Prostate gland (tissue), 2 donors: ENCODE results near the gene TPPP2. TPM values are rescaled to one million over a fixed set of nuclear protein-coding genes. Genes with fewer than 3 reads are reported as not detected.
A peak's percentile ranks its signal among the peaks of the same experiment; 100 is the strongest.

ENCODE experiments used
- DNase-seq: peaks from one replicate; pipeline ENCODE4 v3.0.0-alpha.2; 2019; ENCODE audit warnings: low spot score
- H3K27ac ChIP-seq, 2 donors: fragments of 200-600 bp; sonication (generic); 2 replicates each; pipeline ENCODE4 v1.5.1; 2017 to 2019
- H3K27me3 ChIP-seq: fragments of 200-600 bp; sonication (generic); replicated peaks from 2 replicates; pipeline ENCODE4 v1.5.1; 2019; ENCODE audit not compliant: insufficient read depth
- H3K36me3 ChIP-seq, 2 donors: fragments of 200-600 bp; sonication (generic); 1 replicate in 1 of 2; 2 replicates in 1 of 2; pipeline versions ENCODE4 v1.5.1 to v1.8.1; 2017 to 2019
- H3K4me1 ChIP-seq: fragments of 200-600 bp; sonication (generic); replicated peaks from 2 replicates; pipeline ENCODE4 v1.5.1; 2019
- H3K4me3 ChIP-seq, 2 donors: fragments of 200-600 bp; sonication (generic); 2 replicates each; pipeline ENCODE4 v1.5.1; 2017 to 2019
- H3K9me3 ChIP-seq: fragments of 200-600 bp; sonication (generic); 2 replicates; pipeline ENCODE4 v1.5.1; 2017
- POLR2A ChIP-seq: fragments of 450-650 bp; IDR thresholded peaks from one replicate; pipeline ENCODE4 v1.6.1; 2016; ENCODE audit warnings: antibody characterized with exemption, mild to moderate bottlenecking
- POLR2AphosphoS5 ChIP-seq: sonication (generic); formaldehyde crosslinking; IDR thresholded peaks from one replicate; pipeline ENCODE4 v1.6.1; 2017; ENCODE audit warnings: antibody characterized with exemption
- WGBS: methylation state at CpG from one replicate; pipeline ENCODE4 v1.1.5; 2018; 5-methylcytosine and 5-hydroxymethylcytosine counted together
- intact Hi-C: fragments of 100-400 bp; cut with DNase I; formaldehyde crosslinking; loops from one replicate; pipeline ENCODE4 v1.14.2; 2022
- total RNA-seq, 2 donors: library from RNA; depleted of rRNA; stranded (reverse); fragments of >200 nt; gene quantifications; one replicate each; pipeline ENCODE4 v1.1.0, GENCODE V29; 2016
- TF ChIP-seq, protein P1 (sequence below), 4 experiments: fragments of 200-600 bp in 2 of 4; fragments of 450-650 bp in 2 of 4; sonication (generic) in 2 of 4; IDR thresholded peaks; 1 replicate in 3 of 4; 2 replicates in 1 of 4; pipeline ENCODE4 v1.5.1; 2016 to 2019; ENCODE audit warnings: antibody characterized with exemption in 4 of 4, mild to moderate bottlenecking in 2 of 4, moderate library complexity in 2 of 4

Gene TPPP2
- total RNA-seq, 2 donors from 2014 or later = 9.4 TPM; not detected in 1

DNA sequence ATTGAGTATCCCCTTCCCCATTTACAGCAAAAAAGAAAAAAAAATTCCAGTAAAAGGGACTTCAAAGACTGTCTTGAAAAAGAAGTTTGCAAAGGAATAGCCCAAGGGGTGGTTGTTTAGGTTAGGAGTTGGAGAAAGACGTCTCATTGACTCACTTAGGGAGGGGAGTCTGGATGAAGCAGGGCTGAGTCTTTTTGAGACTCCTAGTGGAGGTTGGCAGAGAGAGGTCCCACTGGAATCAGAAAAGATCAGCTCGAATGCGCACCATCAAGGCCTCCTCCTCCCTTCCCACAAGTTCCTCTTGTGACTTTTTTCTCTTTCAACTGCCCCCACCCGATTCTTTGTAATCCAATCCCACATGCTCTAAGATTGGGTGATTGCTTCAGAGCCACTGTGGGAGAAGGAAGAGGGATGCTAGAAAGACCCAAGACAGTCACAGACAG, 42.0 kb downstream of the TPPP2 start:
- 23% methylated on average over 4 of the region's 4 CpGs for WGBS
- H3K9me3 ChIP-seq = no peaks in the 10 kb centered on the region
- H3K27me3 ChIP-seq = no peaks in the 10 kb centered on the region
- H3K4me1 ChIP-seq = peaks cover 15% of the 10 kb centered on the region
- peak overlapping the region in 1 of 2 donors; percentile 51 for H3K4me3 ChIP-seq
- no peaks in the 10 kb centered on the region for H3K36me3 ChIP-seq
- peak overlapping the region; percentile 77 to 79 for H3K27ac ChIP-seq
- intact Hi-C loops = no loop called here
- TF ChIP-seq, protein P1, sequence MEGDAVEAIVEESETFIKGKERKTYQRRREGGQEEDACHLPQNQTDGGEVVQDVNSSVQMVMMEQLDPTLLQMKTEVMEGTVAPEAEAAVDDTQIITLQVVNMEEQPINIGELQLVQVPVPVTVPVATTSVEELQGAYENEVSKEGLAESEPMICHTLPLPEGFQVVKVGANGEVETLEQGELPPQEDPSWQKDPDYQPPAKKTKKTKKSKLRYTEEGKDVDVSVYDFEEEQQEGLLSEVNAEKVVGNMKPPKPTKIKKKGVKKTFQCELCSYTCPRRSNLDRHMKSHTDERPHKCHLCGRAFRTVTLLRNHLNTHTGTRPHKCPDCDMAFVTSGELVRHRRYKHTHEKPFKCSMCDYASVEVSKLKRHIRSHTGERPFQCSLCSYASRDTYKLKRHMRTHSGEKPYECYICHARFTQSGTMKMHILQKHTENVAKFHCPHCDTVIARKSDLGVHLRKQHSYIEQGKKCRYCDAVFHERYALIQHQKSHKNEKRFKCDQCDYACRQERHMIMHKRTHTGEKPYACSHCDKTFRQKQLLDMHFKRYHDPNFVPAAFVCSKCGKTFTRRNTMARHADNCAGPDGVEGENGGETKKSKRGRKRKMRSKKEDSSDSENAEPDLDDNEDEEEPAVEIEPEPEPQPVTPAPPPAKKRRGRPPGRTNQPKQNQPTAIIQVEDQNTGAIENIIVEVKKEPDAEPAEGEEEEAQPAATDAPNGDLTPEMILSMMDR (IDR thresholded peaks at IDR 0.05) = no peak
- TF ChIP-seq POLR2AphosphoS5 (no peak), POLR2A (no peak)
- DNase-seq = no peak

- no peaks in the 10 kb centered on the region for H3K36me3 ChIP-seq
- intact Hi-C loops = no loop called here
- WGBS = 85% methylated on average over 9 of the region's 9 CpGs
- peak overlapping the region in 1 of 2 donors; percentile 79 for H3K27ac ChIP-seq
- peaks cover 15% of the 10 kb centered on the region for H3K4me1 ChIP-seq
- H3K4me3 ChIP-seq = no peak overlapping the region
- DNase-seq = no peak
- TF ChIP-seq POLR2A (no peak), POLR2AphosphoS5 (no peak)
- TF ChIP-seq, protein P1 (IDR thresholded peaks at IDR 0.05) = no peak
- H3K27me3 ChIP-seq = no peaks in the 10 kb centered on the region
- H3K9me3 ChIP-seq = no peaks in the 10 kb centered on the region
Observed at GRCh38 chr14:21072781-21073339, 42.8 kb downstream of the TPPP2 start.

DNA sequence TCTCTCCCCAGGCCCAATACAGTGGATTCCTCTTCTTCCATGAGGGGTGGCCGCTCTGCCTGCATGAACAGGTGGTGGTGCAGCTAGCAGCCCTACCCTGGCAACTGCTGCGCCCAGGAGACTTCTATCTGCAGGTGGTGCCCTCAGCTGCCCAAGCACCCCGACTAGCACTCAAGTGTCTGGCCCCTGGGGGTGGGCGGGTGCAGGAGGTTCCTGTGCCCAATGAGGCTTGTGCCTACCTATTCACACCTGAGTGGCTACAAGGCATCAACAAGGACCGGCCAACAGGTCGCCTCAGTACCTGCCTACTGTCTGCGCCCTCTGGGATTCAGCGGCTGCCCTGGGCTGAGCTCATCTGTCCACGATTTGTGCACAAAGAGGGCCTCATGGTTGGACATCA, 43.9 kb downstream of the TPPP2 start:
- WGBS = 83% methylated on average over 9 of the region's 9 CpGs
- no peak for TF ChIP-seq POLR2A
- no peaks in the 10 kb centered on the region for H3K9me3 ChIP-seq
- H3K4me1 ChIP-seq = peaks cover 14% of the 10 kb centered on the region
- intact Hi-C loops = no loop called here
- no peaks in the 10 kb centered on the region for H3K27me3 ChIP-seq
- peaks cover 0 to 3% of the 10 kb centered on the region in 2 donors for H3K36me3 ChIP-seq
- H3K27ac ChIP-seq = no peak overlapping the region
- DNase-seq = no peak
- H3K4me3 ChIP-seq = no peak overlapping the region

- 80% methylated on average over 26 of the region's 26 CpGs for WGBS
- peaks cover 0 to 4% of the 10 kb centered on the region in 2 donors for H3K36me3 ChIP-seq
- H3K4me3 ChIP-seq = no peak overlapping the region
- peak overlapping the region in 1 of 2 donors; percentile 27 for H3K27ac ChIP-seq
- H3K9me3 ChIP-seq = no peaks in the 10 kb centered on the region
- intact Hi-C loops = no loop called here
- H3K27me3 ChIP-seq = no peaks in the 10 kb centered on the region
- peaks cover 7% of the 10 kb centered on the region for H3K4me1 ChIP-seq
- no peak for DNase-seq
- TF ChIP-seq POLR2A (no peak), POLR2AphosphoS5 (no peak)
- TF ChIP-seq, protein P1 (IDR thresholded peaks at IDR 0.05) = no peak
Observed at GRCh38 chr14:21074398-21075272, 44.6 kb downstream of the TPPP2 start.

DNA sequence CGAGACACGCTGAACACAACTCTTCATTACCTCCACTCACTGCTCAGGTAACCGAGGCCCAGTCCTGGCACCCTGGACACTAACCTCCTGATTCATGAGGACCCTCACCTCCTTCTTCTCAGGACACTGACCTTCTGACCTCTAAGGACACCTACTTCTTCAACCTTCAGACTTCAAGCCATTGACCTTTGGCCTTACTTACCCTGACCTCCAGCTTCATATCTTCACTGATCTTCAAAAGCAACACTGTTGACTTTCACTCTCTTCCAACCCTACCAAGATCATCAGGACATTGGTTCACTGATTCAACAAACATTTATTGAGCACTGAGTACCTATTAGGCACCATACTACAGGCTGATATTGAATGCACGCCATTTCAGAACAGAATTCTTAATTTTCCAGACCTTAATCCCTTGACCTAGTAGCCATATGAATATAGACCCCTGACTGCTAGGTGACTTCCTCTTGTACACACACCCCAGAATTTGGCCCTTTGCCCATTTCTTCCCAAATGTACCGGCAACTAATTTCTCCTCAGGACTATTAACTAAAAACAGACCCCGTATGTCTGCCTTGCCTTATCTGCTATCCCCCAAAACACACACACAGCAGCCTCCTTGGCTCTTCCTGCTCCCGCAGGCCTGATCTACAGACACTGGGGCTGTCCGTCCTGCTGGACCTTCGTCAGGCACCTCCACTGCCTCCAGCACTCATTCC, 45.9 kb downstream of the TPPP2 start:
- no peaks in the 10 kb centered on the region for H3K9me3 ChIP-seq
- no peaks in the 10 kb centered on the region for H3K27me3 ChIP-seq
- H3K4me3 ChIP-seq = no peak overlapping the region
- TF ChIP-seq POLR2A (no peak), POLR2AphosphoS5 (no peak)
- TF ChIP-seq, protein P1 (IDR thresholded peaks at IDR 0.05) = no peak
- 88% methylated on average over 9 of the region's 9 CpGs for WGBS
- no peak overlapping the region for H3K27ac ChIP-seq
- intact Hi-C loops = no loop called here
- peaks cover 0 to 4% of the 10 kb centered on the region in 2 donors for H3K36me3 ChIP-seq
- H3K4me1 ChIP-seq = peaks cover 7% of the 10 kb centered on the region
- DNase-seq = no peak
